GM12801 (cell line): ENCODE measurements around the gene PTCD2.

Experiments
- TF ChIP-seq, protein P1 (sequence below): IDR thresholded peaks from one replicate; pipeline ENCODE4 v1.5.1; 2011; ENCODE audit warnings: control low read depth; ENCODE audit not compliant: insufficient read length; ENCODE audit errors: extremely low read depth

PTCD2 gene

DNA sequence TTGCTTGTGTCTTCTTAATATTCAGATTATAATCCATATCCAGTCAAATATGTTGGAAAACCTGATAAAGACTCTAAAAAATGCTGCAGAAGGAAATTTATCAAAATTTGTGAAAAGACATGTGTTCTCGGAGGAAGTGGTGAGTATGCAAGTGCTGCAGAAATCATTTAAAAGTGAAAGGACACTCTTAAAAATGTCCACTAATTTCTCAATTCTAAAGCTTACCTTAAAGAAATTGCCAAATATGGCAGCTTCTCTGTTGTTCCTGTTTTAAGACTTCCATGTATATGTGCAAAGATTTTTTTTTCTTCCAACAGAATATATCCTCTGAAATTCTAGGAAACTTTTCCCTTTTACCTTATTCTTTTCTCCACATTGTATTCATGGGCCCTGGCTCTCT, 32.4 kb downstream of the PTCD2 start:
- TF ChIP-seq, protein P1, sequence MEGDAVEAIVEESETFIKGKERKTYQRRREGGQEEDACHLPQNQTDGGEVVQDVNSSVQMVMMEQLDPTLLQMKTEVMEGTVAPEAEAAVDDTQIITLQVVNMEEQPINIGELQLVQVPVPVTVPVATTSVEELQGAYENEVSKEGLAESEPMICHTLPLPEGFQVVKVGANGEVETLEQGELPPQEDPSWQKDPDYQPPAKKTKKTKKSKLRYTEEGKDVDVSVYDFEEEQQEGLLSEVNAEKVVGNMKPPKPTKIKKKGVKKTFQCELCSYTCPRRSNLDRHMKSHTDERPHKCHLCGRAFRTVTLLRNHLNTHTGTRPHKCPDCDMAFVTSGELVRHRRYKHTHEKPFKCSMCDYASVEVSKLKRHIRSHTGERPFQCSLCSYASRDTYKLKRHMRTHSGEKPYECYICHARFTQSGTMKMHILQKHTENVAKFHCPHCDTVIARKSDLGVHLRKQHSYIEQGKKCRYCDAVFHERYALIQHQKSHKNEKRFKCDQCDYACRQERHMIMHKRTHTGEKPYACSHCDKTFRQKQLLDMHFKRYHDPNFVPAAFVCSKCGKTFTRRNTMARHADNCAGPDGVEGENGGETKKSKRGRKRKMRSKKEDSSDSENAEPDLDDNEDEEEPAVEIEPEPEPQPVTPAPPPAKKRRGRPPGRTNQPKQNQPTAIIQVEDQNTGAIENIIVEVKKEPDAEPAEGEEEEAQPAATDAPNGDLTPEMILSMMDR: no peak

- TF ChIP-seq, protein P1: no peak
Measured at GRCh38 chr5:72353046-72353445, 32.9 kb downstream of the PTCD2 start.

DNA sequence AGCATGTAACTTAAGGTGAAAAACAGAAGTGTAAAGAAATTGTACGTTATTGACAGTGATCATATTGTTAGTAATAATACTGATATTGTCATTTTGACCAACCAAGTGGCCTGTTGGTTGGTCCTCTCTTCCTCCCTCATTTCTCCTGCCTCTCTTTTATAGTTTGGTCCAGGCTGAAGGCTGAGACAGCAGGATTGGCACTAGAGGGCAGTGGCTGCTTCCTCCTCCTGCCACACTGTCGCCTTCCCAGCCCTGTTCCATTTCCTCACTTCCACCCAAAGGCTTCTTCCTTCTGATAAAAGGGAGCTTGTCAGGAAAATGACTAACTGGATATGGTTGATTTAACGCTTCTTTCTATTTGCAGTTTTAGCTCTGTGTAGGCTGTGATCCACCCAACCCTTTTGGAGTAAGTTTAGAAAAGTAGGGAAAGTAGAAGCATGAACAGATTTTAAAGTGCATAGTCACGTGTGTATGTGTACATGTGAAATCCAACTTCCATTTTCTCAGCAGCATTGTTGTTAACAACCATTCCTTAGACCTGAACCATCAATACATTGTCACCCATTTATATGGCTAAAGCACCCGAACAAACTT, 35.6 kb downstream of the PTCD2 start:
- TF ChIP-seq, protein P1: no peak

DNA sequence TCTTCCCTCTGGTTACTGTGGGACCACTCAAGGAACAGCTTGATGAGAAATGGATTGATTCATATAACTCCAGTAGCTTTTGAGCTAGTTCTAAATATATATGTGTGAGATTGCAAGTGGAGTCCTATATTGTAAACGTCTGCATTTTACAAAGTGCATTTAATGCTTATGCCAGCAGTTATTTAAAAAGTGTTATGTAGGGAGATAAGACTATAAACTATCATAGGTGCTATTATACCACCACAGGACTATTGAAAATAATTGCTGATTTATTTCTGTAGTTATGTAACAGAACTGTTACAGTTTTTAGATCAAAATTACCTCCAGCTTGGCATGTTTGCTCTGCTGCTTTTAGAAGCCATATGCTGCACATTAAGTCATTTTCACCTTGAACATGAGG, 36.2 kb downstream of the PTCD2 start:
- TF ChIP-seq, protein P1: no peak

DNA sequence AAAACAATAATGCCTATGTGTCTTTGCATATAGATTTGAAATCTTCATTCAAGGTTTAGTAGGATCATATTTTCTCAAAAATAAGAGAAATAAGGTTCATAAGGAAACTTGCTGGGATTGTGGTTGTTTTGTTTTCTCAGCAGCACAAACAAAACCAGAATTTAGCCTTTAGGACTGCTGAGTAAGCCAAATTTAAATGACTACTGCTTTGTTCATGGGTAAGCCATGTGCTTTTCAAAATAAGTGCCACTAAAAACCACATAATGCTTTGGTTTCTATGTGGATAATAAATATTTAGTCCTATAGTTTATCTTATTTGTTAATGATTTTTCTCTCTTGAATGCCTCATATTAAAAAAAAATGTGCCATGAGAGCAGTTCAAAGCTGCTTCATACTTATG, 38.8 kb downstream of the PTCD2 start:
- TF ChIP-seq, protein P1: no peak

GRCh38 chr5:72359886-72360285, 39.7 kb downstream of the PTCD2 start:
- TF ChIP-seq, protein P1: no peak

DNA sequence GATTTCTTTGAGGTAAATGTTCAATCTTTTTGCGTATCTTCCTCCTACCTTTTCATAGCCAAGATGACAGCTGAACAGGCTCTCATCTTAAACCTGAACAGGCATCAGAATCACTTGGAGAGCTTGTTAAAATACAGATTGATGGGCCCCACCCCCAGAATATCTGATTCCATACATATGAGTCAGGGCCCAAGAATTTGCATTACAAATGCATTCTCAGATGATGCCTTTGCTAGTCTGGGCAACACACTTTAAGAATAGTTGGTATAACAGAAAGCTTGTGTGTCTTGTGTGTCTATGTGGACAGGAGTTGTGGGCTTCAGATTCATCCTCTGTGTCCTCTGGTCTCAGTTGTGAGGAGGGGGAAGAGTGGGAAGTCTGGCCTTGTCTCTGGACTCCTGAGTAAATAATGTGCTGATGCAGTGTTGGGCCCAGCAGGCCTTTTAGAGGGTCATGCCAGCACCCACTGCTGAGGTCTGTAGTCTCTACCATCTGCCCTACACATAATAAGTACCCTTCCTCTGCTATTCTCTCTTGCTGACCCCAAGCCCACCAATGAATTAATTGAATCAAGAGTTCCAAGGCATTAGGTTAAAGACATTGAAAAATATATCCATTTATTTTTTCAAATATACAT, 43.1 kb downstream of the PTCD2 start:
- TF ChIP-seq, protein P1: no peak

GRCh38 chr5:72364171-72364570, 44.0 kb downstream of the PTCD2 start:
- TF ChIP-seq, protein P1: no peak
